K562 (cell line): Measurements from ENCODE around the gene OBSL1. TPM values are rescaled to one million over a fixed set of nuclear protein-coding genes. Genes with fewer than 3 reads are reported as not detected.

Source experiments
- ATAC-seq: fragments of 200-7000 bp; cut with Tn5 transposase; 3 replicates; pipeline ENCODE4 v1.9.1; 2020; ENCODE audit warnings: moderate library complexity
- BruUV-seq: library from RNA; stranded (reverse); fragments of 400-500 nt; replicated peaks from 2 replicates; lab custom pipeline; 2021; lab: Mats Ljungman, UMichigan
- CTCF ChIA-PET: fragments of 300-600 bp; formaldehyde crosslinking; extraction: SDS; loops from one replicate; lab custom pipeline; 2021; ENCODE audit warnings: low intra/inter-chr PET ratio; lab: Yijun Ruan, JAX
- POLR2A ChIA-PET: fragments of 300-600, 350-650 bp; sonication (Branson Sonifier 250); formaldehyde crosslinking; extraction: SDS; loops from one replicate; lab custom pipeline; 2021; ENCODE audit warnings: antibody characterized with exemption, inconsistent platforms; lab: Yijun Ruan, JAX
- DNase-seq, 4 experiments: peaks; one replicate each; pipeline versions ENCODE4 v3.0.0 to v3.0.0-alpha.2; 2011 to 2018; ENCODE audit warnings: low spot score in 3 of 4, mixed read lengths in 3 of 4; ENCODE audit errors: extremely low read depth in 1 of 4
- FAIRE-seq: peaks from 2 replicates; lab custom pipeline; 2011; peaks lifted over from hg19 to GRCh38; lab: Jason Lieb, UNC
- H2AFZ ChIP-seq: 2 replicates; pipeline ENCODE4 v1.6.0; 2011; ENCODE audit warnings: low read depth, low read length, control low read depth, inconsistent platforms
- H3K27ac ChIP-seq: fragments of 200-600 bp; 3 replicates; pipeline ENCODE4 v1.8.0; 2011; ENCODE audit warnings: low read depth, mild to moderate bottlenecking, control low read depth, inconsistent platforms, low read length, moderate library complexity, mixed read lengths; ENCODE audit errors: extremely low read depth
- H3K27me3 ChIP-seq, 2 experiments: fragments of 300-600 bp in 1 of 2; 2 replicates in 1 of 2; 3 replicates in 1 of 2; pipeline versions ENCODE4 v1.6.0 to v1.8.0; 2011; ENCODE audit warnings: inconsistent platforms in 2 of 2, low read length in 2 of 2, mild to moderate bottlenecking in 1 of 2, mixed read lengths in 1 of 2, moderate library complexity in 1 of 2; ENCODE audit not compliant: control insufficient read depth in 2 of 2, insufficient read depth in 2 of 2
- H3K36me3 ChIP-seq: fragments of 300-600 bp; 3 replicates; pipeline ENCODE4 v1.8.0; 2011; ENCODE audit warnings: mild to moderate bottlenecking, low read length, inconsistent platforms; ENCODE audit not compliant: control insufficient read depth, insufficient read depth
- H3K4me1 ChIP-seq, 2 experiments: fragments of 200-600 bp in 1 of 2; replicated peaks in 1 of 2; 2 replicates in 1 of 2; 3 replicates in 1 of 2; pipeline versions ENCODE4 v1.5.1 to v1.8.0; 2011; ENCODE audit warnings: inconsistent platforms in 2 of 2, low read length in 2 of 2, mild to moderate bottlenecking in 1 of 2, mixed read lengths in 1 of 2, moderate library complexity in 1 of 2; ENCODE audit not compliant: control insufficient read depth in 2 of 2, insufficient read depth in 2 of 2
- H3K4me2 ChIP-seq: 2 replicates; pipeline ENCODE4 v1.6.1; 2011; ENCODE audit warnings: low read length, control low read depth, inconsistent platforms, mixed read lengths; ENCODE audit not compliant: insufficient read depth
- H3K4me3 ChIP-seq: fragments of 200-600 bp; sonication (generic), shearing (Covaris generic); 2 replicates; pipeline ENCODE4 v1.5.1; 2016; ENCODE audit warnings: control low read depth, inconsistent platforms
- H3K79me2 ChIP-seq: fragments of 200-600 bp; 3 replicates; pipeline ENCODE4 v1.8.0; 2011; ENCODE audit warnings: low read length, inconsistent platforms; ENCODE audit not compliant: control insufficient read depth, insufficient read depth
- H3K9ac ChIP-seq, 2 experiments: 2 replicates each; pipeline versions ENCODE4 v1.6.0 to v1.6.1; 2011; ENCODE audit warnings: low read depth in 2 of 2, low read length in 2 of 2, control low read depth in 1 of 2, inconsistent platforms in 1 of 2, mild to moderate bottlenecking in 1 of 2, mixed read lengths in 1 of 2; ENCODE audit not compliant: insufficient read depth in 1 of 2
- H3K9me1 ChIP-seq: one replicate; pipeline ENCODE4 v1.6.0; 2011; ENCODE audit warnings: inconsistent platforms, mild to moderate bottlenecking, low read length, moderate library complexity; ENCODE audit not compliant: control insufficient read depth, insufficient read depth
- H3K9me3 ChIP-seq: replicated peaks from 2 replicates; pipeline ENCODE4 v1.5.1; 2011; ENCODE audit warnings: low read depth, low read length, inconsistent platforms; ENCODE audit not compliant: control insufficient read depth, insufficient read depth
- H4K20me1 ChIP-seq: replicated peaks from 2 replicates; pipeline ENCODE4 v1.6.1; 2011; ENCODE audit warnings: low read length, inconsistent platforms, mixed read lengths; ENCODE audit not compliant: control insufficient read depth, insufficient read depth
- CHCHD3 ChIP-seq: fragments of 250-450 bp; sonication (Bioruptor Pico); IDR thresholded peaks from 2 replicates; pipeline ENCODE4 v2.1.2; 2022; ENCODE audit warnings: mild to moderate bottlenecking
- FOXP1 ChIP-seq: sonication (generic); formaldehyde crosslinking; IDR thresholded peaks from 2 replicates; pipeline ENCODE4 v1.8.0; 2022; ENCODE audit warnings: mild to moderate bottlenecking, missing genetic modification reagents
- GATAD2A ChIP-seq: fragments of 450-650 bp; IDR thresholded peaks from 2 replicates; pipeline ENCODE4 v1.6.1; 2017
- KDM5B ChIP-seq: fragments of 200-600 bp; sonication (generic); IDR thresholded peaks from 2 replicates; pipeline ENCODE4 v1.6.1; 2012; ENCODE audit warnings: low read depth, mild to moderate bottlenecking, moderate library complexity, low read length, control low read depth, inconsistent platforms; ENCODE audit not compliant: insufficient replicate concordance
- MAFF ChIP-seq: IDR thresholded peaks from 2 replicates; pipeline ENCODE4 v1.6.1; 2012; ENCODE audit warnings: low read length, improper control_type of control experiment
- MAFG ChIP-seq: fragments of 450-650 bp; conservative IDR thresholded peaks from 2 replicates; pipeline ENCODE4 v1.6.1; 2016; ENCODE audit warnings: missing genetic modification characterization, missing compliant biosample characterization
- NELFE ChIP-seq: IDR thresholded peaks from 2 replicates; pipeline ENCODE4 v1.6.1; 2011; ENCODE audit warnings: mild to moderate bottlenecking; ENCODE audit not compliant: insufficient read depth, insufficient read length
- POLR2B ChIP-seq: fragments of 450-650 bp; IDR thresholded peaks from 2 replicates; pipeline ENCODE4 v1.6.1; 2018; ENCODE audit warnings: low read depth; ENCODE audit not compliant: partially characterized antibody
- SRF ChIP-seq, 2 experiments: fragments of 250-450, 450-650 bp in 1 of 2; sonication (Bioruptor Pico) in 1 of 2; sonication (generic) in 1 of 2; formaldehyde crosslinking; IDR thresholded peaks; 2 replicates each; pipeline versions ENCODE4 v1.5.0 to v1.5.1; 2020 to 2022; ENCODE audit warnings: mild to moderate bottlenecking in 1 of 2, missing genetic modification reagents in 1 of 2
- TAF15 ChIP-seq: fragments of 200-400 bp; formaldehyde crosslinking; IDR thresholded peaks from 2 replicates; pipeline ENCODE4 v1.6.1; 2017; ENCODE audit warnings: mild to moderate bottlenecking, low read depth, low read length, moderate library complexity
- ZBTB17 ChIP-seq: fragments of 450-650 bp; formaldehyde crosslinking; IDR thresholded peaks from 2 replicates; pipeline ENCODE4 v1.4.0; 2020; ENCODE audit warnings: mild to moderate bottlenecking
- ZFX ChIP-seq: sonication (generic); formaldehyde crosslinking; IDR thresholded peaks from 2 replicates; pipeline ENCODE4 v1.8.0; 2022; ENCODE audit warnings: mild to moderate bottlenecking, missing genetic modification reagents, moderate library complexity
- WGBS: fragments of 100-300 bp; shearing (Covaris generic); methylation state at CpG from one replicate; pipeline ENCODE4 v1.1.6; 2016; ENCODE audit warnings: low coverage, mixed read lengths; ENCODE audit not compliant: insufficient coverage; ENCODE audit errors: missing lambda C conversion rate; 5-methylcytosine and 5-hydroxymethylcytosine counted together
- in situ Hi-C: fragments of 300-500 bp; cut with MboI; formaldehyde crosslinking; loops from 4 replicates; pipeline ENCODE4 v1.15.0; 2018; ENCODE audit warnings: inconsistent platforms, mixed read lengths
- intact Hi-C: fragments of 100-400 bp; cut with micrococcal nuclease; formaldehyde crosslinking; loops from 2 replicates; pipeline ENCODE4 v1.14.2; 2022
- polyA plus RNA-seq, 8 experiments: library from polyadenylated mRNA; depleted of rRNA in 4 of 8; stranded (reverse) in 5 of 8; unstranded in 3 of 8; fragments of >200 nt; fragmentation: Nextera tagmentation in 2 of 8; fragmentation: Illumina TruSeq in 1 of 8; extraction: Ambion mirVana in 2 of 8; extraction: Trizol in 1 of 8; gene quantifications; 2 replicates each; pipeline versions ENCODE4 v1.2.1 to v1.2.3, GENCODE V29; 2011 to 2014; ENCODE audit warnings: inconsistent platforms in 1 of 8, missing spikeins in 1 of 8
- total RNA-seq, 7 experiments: library from RNA; depleted of rRNA in 6 of 7; stranded (reverse); fragments of >200 nt in 6 of 7; fragmentation: Illumina TruSeq in 2 of 7; extraction: Trizol in 2 of 7; gene quantifications; 2 replicates each; pipeline versions ENCODE4 v1.2.1 to v1.2.3, GENCODE V29; 2011 to 2021; ENCODE audit warnings: low replicate concordance in 1 of 7
- TF ChIP-seq, protein P1 (sequence below): fragments of 450-650 bp; IDR thresholded peaks from 2 replicates; pipeline ENCODE4 v1.6.1; 2016; ENCODE audit warnings: borderline replicate concordance

The OBSL1 gene
- total and polyA plus RNA-seq, 9 of the 15 experiments (the other 6 are each of a cell fraction or from before 2014, with no cell fraction given), result 1.2 to 26.6 (median 8.6) TPM

DNA sequence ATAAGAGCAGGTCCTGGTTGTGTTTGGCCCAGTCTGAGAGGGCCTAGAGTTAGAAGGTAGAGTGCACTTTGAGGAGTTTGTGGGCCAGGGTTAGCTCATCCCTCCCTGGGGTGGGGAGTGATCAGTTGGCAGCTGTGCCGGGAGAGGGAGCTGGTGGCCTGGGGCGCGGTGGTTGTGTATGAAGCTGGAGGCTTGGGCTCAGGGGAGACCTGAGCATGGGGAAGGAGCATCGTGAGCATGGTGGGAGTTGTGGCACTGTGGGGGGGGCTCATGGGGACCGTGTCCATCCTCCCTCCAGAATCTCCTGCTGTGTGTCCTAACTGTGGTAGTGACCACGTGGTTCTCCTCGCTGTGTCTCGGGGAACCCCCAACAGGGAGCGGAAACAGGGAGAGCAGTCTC lies 40.0 kb upstream of the OBSL1 start:
- Histone ChIP-seq H3K4me3 (no peak overlapping the region), H3K9ac (no peak overlapping the region), H4K20me1 (no peaks in the 10 kb centered on the region), H3K36me3 (no peaks in the 10 kb centered on the region; the same call in 2 of the 3 replicates), H3K9me1 (no peaks in the 10 kb centered on the region), H2AFZ (no peak overlapping the region), H3K79me2 (no peaks in the 10 kb centered on the region), H3K9me3 (no peaks in the 10 kb centered on the region), H3K27me3 (no peaks in the 10 kb centered on the region), H3K27ac (no peak overlapping the region), H3K4me2 (no peak overlapping the region), H3K4me1 (peaks cover 0 to 19% of the 10 kb centered on the region in 2 experiments; a peak in 2 of 5 replicates)
- no TSS peak for BruUV-seq
- WGBS, result 72% methylated on average over 8 of the region's 9 CpGs
- DNase-seq (no peak), FAIRE-seq (no peak), ATAC-seq (no peak)
- CTCF ChIA-PET, result no interaction called here
- POLR2A ChIA-PET, result interaction anchor here (0.9 to 1.6 kb wide), 2 partner anchors 9 to 21 kb away, joined by 4 to 5 read pairs; no protein-coding TSS in a partner anchor
- TF ChIP-seq FOXP1 (CRISPR knock-in tag), result no peak
- no peak for TF ChIP-seq SRF (CRISPR knock-in tag; IDR thresholded peaks at IDR 0.05)
- no peak for TF ChIP-seq CHCHD3 (CRISPR knock-in tag)
- no peak for TF ChIP-seq TAF15
- TF ChIP-seq GATAD2A, result no peak
- no peak for TF ChIP-seq MAFG (tag)
- TF ChIP-seq POLR2B, result no peak
- TF ChIP-seq ZBTB17, result no peak
- TF ChIP-seq, protein P1, sequence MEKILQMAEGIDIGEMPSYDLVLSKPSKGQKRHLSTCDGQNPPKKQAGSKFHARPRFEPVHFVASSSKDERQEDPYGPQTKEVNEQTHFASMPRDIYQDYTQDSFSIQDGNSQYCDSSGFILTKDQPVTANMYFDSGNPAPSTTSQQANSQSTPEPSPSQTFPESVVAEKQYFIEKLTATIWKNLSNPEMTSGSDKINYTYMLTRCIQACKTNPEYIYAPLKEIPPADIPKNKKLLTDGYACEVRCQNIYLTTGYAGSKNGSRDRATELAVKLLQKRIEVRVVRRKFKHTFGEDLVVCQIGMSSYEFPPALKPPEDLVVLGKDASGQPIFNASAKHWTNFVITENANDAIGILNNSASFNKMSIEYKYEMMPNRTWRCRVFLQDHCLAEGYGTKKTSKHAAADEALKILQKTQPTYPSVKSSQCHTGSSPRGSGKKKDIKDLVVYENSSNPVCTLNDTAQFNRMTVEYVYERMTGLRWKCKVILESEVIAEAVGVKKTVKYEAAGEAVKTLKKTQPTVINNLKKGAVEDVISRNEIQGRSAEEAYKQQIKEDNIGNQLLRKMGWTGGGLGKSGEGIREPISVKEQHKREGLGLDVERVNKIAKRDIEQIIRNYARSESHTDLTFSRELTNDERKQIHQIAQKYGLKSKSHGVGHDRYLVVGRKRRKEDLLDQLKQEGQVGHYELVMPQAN, result no peak
- no peak for TF ChIP-seq KDM5B
- no peak for TF ChIP-seq NELFE
- TF ChIP-seq ZFX (CRISPR knock-in tag), result no peak
- TF ChIP-seq MAFF, result no peak
- in situ Hi-C loops, result no loop called here
- intact Hi-C loops, result no loop called here
